ENCODE measurements around the gene ARL14.

DNA sequence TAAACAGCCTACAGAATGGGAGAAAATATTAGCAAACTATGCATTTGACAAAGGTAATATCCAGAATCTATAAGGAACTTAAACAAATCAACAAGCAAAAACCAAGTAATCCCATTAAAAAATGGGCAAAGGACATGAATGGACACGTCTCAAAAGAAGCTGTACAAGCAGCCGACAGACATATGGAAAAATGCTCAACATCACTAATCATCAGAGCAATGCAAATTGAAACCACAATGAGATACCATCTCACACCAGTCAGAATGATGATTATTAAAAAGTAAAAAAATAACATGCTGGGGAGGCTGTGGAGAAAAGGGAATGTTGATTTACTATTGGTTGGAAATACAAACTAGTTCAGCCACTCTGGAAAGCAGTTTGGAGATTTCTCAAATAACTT, 48.4 kb downstream of the ARL14 start:
- TF ChIP-seq, protein P1, sequence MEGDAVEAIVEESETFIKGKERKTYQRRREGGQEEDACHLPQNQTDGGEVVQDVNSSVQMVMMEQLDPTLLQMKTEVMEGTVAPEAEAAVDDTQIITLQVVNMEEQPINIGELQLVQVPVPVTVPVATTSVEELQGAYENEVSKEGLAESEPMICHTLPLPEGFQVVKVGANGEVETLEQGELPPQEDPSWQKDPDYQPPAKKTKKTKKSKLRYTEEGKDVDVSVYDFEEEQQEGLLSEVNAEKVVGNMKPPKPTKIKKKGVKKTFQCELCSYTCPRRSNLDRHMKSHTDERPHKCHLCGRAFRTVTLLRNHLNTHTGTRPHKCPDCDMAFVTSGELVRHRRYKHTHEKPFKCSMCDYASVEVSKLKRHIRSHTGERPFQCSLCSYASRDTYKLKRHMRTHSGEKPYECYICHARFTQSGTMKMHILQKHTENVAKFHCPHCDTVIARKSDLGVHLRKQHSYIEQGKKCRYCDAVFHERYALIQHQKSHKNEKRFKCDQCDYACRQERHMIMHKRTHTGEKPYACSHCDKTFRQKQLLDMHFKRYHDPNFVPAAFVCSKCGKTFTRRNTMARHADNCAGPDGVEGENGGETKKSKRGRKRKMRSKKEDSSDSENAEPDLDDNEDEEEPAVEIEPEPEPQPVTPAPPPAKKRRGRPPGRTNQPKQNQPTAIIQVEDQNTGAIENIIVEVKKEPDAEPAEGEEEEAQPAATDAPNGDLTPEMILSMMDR (IDR thresholded peaks at IDR 0.05; ENCODE audit: low read length): no peak
- TF ChIP-seq EZH2phosphoT487 (IDR thresholded peaks at IDR 0.05; ENCODE audit: low read length): no peak
